ENCODE data around the gene METTL9.

METTL9 gene

GRCh38 chr16:21689107-21689506 lies 89.7 kb downstream of the METTL9 start:
- TF ChIP-seq REST (IDR thresholded peaks at IDR 0.05; ENCODE audit: insufficient read depth in 1 of 2, low read depth in 2 of 2, low read length in 2 of 2), result no peak
- no peak for TF ChIP-seq FOXP2 (optimal IDR thresholded peaks at IDR 0.05; ENCODE audit: borderline replicate concordance, extremely low read depth, extremely low read length, insufficient read depth)
- TF ChIP-seq POLR2AphosphoS5 (IDR thresholded peaks at IDR 0.05; ENCODE audit: low read depth, low read length), result no peak
- TF ChIP-seq TAF1 (IDR thresholded peaks at IDR 0.05; ENCODE audit: borderline replicate concordance, insufficient read depth, low read length), result no peak

- TF ChIP-seq REST (IDR thresholded peaks at IDR 0.05; ENCODE audit: insufficient read depth in 1 of 2, low read depth in 2 of 2, low read length in 2 of 2) (no peak), POLR2AphosphoS5 (IDR thresholded peaks at IDR 0.05; ENCODE audit: low read depth, low read length) (no peak), TAF1 (IDR thresholded peaks at IDR 0.05; ENCODE audit: borderline replicate concordance, insufficient read depth, low read length) (no peak), FOXP2 (optimal IDR thresholded peaks at IDR 0.05; ENCODE audit: borderline replicate concordance, extremely low read depth, extremely low read length, insufficient read depth) (no peak), SIN3A (IDR thresholded peaks at IDR 0.05; ENCODE audit: borderline replicate concordance, insufficient read depth, low read length) (no peak)
Observed at GRCh38 chr16:21694609-21695008, 95.2 kb downstream of the METTL9 start.

- TF ChIP-seq REST (IDR thresholded peaks at IDR 0.05; ENCODE audit: insufficient read depth in 1 of 2, low read depth in 2 of 2, low read length in 2 of 2), result no peak
- TF ChIP-seq FOXP2 (optimal IDR thresholded peaks at IDR 0.05; ENCODE audit: borderline replicate concordance, extremely low read depth, extremely low read length, insufficient read depth), result no peak
- no peak for TF ChIP-seq SIN3A (IDR thresholded peaks at IDR 0.05; ENCODE audit: borderline replicate concordance, insufficient read depth, low read length)
- no peak for TF ChIP-seq TAF1 (IDR thresholded peaks at IDR 0.05; ENCODE audit: borderline replicate concordance, insufficient read depth, low read length)
- TF ChIP-seq POLR2AphosphoS5 (IDR thresholded peaks at IDR 0.05; ENCODE audit: low read depth, low read length), result no peak
Observed at GRCh38 chr16:21697032-21697431, 97.7 kb downstream of the METTL9 start.

- TF ChIP-seq SIN3A (IDR thresholded peaks at IDR 0.05; ENCODE audit: borderline replicate concordance, insufficient read depth, low read length) (no peak), FOXP2 (optimal IDR thresholded peaks at IDR 0.05; ENCODE audit: borderline replicate concordance, extremely low read depth, extremely low read length, insufficient read depth) (no peak), REST (IDR thresholded peaks at IDR 0.05; ENCODE audit: insufficient read depth in 1 of 2, low read depth in 2 of 2, low read length in 2 of 2) (no peak), POLR2AphosphoS5 (IDR thresholded peaks at IDR 0.05; ENCODE audit: low read depth, low read length) (no peak), TAF1 (IDR thresholded peaks at IDR 0.05; ENCODE audit: borderline replicate concordance, insufficient read depth, low read length) (no peak)
Observed at GRCh38 chr16:21698169-21699032, 99.0 kb downstream of the METTL9 start.

Measured in PFSK-1 (cell line).